Uterus (tissue), 4 donors: ENCODE results near the gene DCHS2. TPM values are rescaled to one million over a fixed set of nuclear protein-coding genes. Genes with fewer than 3 reads are reported as not detected.

Source experiments
- DNase-seq, 2 donors: peaks; one replicate each; pipeline ENCODE4 v3.0.0-alpha.2; 2019 to 2020
- H3K27ac ChIP-seq, 2 donors: fragments of 200-600 bp; sonication (generic); 1 replicate in 1 of 2; 2 replicates in 1 of 2; pipeline ENCODE4 v1.5.1; 2016 to 2018
- H3K27me3 ChIP-seq, 2 donors: fragments of 200-600 bp; sonication (generic); one replicate each; pipeline ENCODE4 v1.5.1; 2018 to 2019; ENCODE audit warnings: control low read depth in 1 of 2
- H3K36me3 ChIP-seq, 2 donors: fragments of 200-600 bp; sonication (generic); one replicate each; pipeline ENCODE4 v1.5.1; 2019; ENCODE audit warnings: control low read depth in 1 of 2
- H3K4me1 ChIP-seq, 2 donors: fragments of 200-600 bp; sonication (generic); one replicate each; pipeline ENCODE4 v1.5.1; 2018 to 2019; ENCODE audit warnings: control low read depth in 1 of 2
- H3K4me3 ChIP-seq, 2 donors: fragments of 200-600 bp; sonication (generic); 1 replicate in 1 of 2; 2 replicates in 1 of 2; pipeline ENCODE4 v1.5.1; 2018 to 2019; ENCODE audit warnings: mild to moderate bottlenecking in 1 of 2
- H3K9me3 ChIP-seq, 2 donors: fragments of 200-600 bp; sonication (generic); one replicate each; pipeline ENCODE4 v1.5.1; 2019; ENCODE audit warnings: control low read depth in 1 of 2
- POLR2A ChIP-seq, 2 donors: fragments of 450-650 bp; IDR thresholded peaks; one replicate each; pipeline ENCODE4 v1.6.1; 2016; ENCODE audit warnings: antibody characterized with exemption in 2 of 2, mild to moderate bottlenecking in 1 of 2, moderate library complexity in 1 of 2
- intact Hi-C: fragments of 100-400 bp; cut with DNase I; formaldehyde crosslinking; loops from one replicate; pipeline ENCODE4 v1.15.1; 2023; ENCODE audit warnings: low total_unique reads
- total RNA-seq, 4 donors: library from RNA; depleted of rRNA in 3 of 4; stranded (reverse); fragments of >200 nt in 3 of 4; gene quantifications; one replicate each; pipeline versions ENCODE4 v1.1.0 to v1.2.4, GENCODE V29; 2014 to 2023
- TF ChIP-seq, protein P1 (sequence below), 4 experiments: fragments of 200-600 bp in 2 of 4; fragments of 450-650 bp in 2 of 4; sonication (generic) in 2 of 4; IDR thresholded peaks; one replicate each; pipeline ENCODE4 v1.5.1; 2016 to 2019; ENCODE audit warnings: antibody characterized with exemption in 4 of 4, mild to moderate bottlenecking in 2 of 4, moderate library complexity in 1 of 4
- donor health status: DM: yes; HTN: yes; CAD: no.

Gene DCHS2
- total RNA-seq, 4 donors from 2014 or later, result 10.6 to 51.4 (median 17.5) TPM

DNA sequence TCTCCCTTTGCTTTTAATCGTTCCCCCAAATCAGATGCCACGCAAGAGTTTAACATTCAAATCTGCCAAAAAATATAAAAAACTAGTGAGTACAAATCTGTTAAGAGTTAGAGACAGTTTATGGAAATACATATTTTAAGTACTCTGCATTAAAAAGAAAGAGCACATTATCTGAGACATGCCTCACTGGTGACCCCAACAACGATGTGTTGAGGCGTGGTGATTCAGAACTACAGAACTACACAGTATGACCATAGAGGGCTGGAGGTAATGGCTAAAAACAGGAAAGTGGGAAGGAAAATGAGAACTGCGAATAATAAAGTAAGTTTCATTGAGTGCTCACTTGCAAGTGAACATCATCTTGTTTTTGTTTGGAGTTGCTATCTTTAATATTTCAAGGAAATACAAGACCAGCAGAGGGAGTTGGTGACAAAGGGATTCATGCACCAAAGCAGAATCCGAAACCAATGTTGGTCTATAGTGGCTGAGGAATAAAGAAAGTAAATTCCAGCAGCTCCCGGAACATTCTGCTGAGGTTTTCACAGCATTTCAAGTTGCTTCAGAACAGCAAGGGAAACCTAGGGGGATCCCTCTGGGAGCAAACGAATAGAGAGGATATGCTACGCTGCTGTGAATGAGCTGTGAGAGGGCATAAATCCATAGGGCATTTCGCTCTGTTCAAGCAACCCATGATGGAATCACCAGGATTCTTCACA lies 92.2 kb downstream of the DCHS2 start:
- intact Hi-C loops, result no loop called here
- no peaks in the 10 kb centered on the region for H3K27me3 ChIP-seq
- peak overlapping the region; percentile 25 to 36 for H3K4me3 ChIP-seq
- H3K9me3 ChIP-seq, result peaks cover 0 to 11% of the 10 kb centered on the region in 2 donors
- no peaks in the 10 kb centered on the region for H3K4me1 ChIP-seq
- H3K27ac ChIP-seq, result peak overlapping the region; percentile 73 to 85
- TF ChIP-seq POLR2A (IDR thresholded peaks at IDR 0.05), result no peak
- TF ChIP-seq, protein P1, sequence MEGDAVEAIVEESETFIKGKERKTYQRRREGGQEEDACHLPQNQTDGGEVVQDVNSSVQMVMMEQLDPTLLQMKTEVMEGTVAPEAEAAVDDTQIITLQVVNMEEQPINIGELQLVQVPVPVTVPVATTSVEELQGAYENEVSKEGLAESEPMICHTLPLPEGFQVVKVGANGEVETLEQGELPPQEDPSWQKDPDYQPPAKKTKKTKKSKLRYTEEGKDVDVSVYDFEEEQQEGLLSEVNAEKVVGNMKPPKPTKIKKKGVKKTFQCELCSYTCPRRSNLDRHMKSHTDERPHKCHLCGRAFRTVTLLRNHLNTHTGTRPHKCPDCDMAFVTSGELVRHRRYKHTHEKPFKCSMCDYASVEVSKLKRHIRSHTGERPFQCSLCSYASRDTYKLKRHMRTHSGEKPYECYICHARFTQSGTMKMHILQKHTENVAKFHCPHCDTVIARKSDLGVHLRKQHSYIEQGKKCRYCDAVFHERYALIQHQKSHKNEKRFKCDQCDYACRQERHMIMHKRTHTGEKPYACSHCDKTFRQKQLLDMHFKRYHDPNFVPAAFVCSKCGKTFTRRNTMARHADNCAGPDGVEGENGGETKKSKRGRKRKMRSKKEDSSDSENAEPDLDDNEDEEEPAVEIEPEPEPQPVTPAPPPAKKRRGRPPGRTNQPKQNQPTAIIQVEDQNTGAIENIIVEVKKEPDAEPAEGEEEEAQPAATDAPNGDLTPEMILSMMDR (IDR thresholded peaks at IDR 0.05), result peak; percentile 66 to 81 (median 68)
- peak; percentile 26 to 50 for DNase-seq
- no peaks in the 10 kb centered on the region for H3K36me3 ChIP-seq

DNA sequence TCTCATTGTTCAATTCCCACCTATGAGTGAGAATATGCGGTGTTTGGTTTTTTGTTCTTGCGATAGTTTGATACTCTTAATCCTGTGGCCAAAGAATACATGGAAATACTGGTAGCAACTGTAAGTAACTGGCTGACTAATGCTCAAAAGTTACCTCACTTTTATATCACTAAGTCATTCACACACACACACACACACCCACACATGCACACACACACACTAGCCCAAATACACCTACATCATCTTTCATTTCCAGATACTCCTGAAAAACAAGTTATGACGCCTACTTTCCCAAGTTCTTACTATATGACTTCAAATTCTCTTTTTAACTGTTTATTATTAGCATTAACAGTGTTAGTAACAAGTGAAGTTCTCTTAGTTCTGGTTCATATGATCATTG lies 101.3 kb downstream of the DCHS2 start:
- no peak for TF ChIP-seq POLR2A (IDR thresholded peaks at IDR 0.05)
- TF ChIP-seq, protein P1 (IDR thresholded peaks at IDR 0.05), result no peak
- no peaks in the 10 kb centered on the region for H3K27me3 ChIP-seq
- no peaks in the 10 kb centered on the region for H3K36me3 ChIP-seq
- H3K4me1 ChIP-seq, result no peaks in the 10 kb centered on the region
- intact Hi-C loops, result no loop called here
- H3K9me3 ChIP-seq, result no peaks in the 10 kb centered on the region
- H3K27ac ChIP-seq, result no peak overlapping the region
- no peak for DNase-seq
- no peak overlapping the region for H3K4me3 ChIP-seq

DNA sequence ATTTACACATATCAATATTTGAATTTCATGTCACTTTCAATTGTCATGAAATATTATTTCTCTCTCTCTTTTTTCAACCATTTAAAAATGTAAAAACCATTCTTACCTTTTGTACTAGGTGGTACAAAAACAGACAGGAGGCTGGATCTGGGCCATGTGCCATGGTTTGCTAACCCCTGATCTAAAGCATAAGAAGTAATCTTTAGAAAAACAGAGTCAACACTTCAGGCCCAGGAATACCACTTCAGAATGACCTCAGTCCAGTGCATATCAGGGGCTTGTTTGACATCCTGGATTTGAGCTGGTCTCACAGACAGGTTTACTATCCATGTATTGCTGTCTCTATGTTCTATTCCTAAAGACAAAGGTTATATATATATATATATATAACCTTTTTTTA lies 102.5 kb downstream of the DCHS2 start:
- no peak overlapping the region for H3K27ac ChIP-seq
- no peaks in the 10 kb centered on the region for H3K36me3 ChIP-seq
- no peak overlapping the region for H3K4me3 ChIP-seq

DNA sequence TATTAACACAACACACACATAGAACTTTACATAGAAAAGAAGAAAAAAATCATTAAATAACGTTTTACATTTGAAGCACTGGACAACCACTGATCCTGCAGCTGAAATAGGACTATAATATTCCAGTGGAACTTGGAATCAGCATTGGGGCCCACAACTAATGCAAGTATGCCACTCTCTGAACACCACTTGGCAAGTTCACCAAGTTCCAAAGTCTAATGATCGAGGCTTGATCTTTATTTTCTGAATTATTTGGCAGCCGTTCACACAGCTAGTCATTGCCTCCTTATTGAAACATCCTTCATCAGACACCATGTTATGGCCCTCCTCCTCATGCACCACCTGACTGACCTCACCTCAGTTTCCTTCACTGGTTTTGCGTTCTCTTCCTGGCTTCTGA lies 107.6 kb downstream of the DCHS2 start:
- Histone ChIP-seq H3K4me1 (no peaks in the 10 kb centered on the region), H3K27ac (no peak overlapping the region), H3K4me3 (no peak overlapping the region), H3K9me3 (no peaks in the 10 kb centered on the region), H3K36me3 (no peaks in the 10 kb centered on the region), H3K27me3 (no peaks in the 10 kb centered on the region)
- TF ChIP-seq, protein P1 (IDR thresholded peaks at IDR 0.05), result no peak
- TF ChIP-seq POLR2A (IDR thresholded peaks at IDR 0.05), result no peak
- no peak for DNase-seq
- intact Hi-C loops, result no loop called here

More for the DNA sequence above, 102.5 kb downstream of the DCHS2 start:
- no peak for TF ChIP-seq POLR2A (IDR thresholded peaks at IDR 0.05)
- TF ChIP-seq, protein P1 (IDR thresholded peaks at IDR 0.05), result no peak
- Histone ChIP-seq H3K27me3 (no peaks in the 10 kb centered on the region), H3K4me1 (no peaks in the 10 kb centered on the region), H3K9me3 (no peaks in the 10 kb centered on the region)
- no peak for DNase-seq
- intact Hi-C loops, result no loop called here

DNA sequence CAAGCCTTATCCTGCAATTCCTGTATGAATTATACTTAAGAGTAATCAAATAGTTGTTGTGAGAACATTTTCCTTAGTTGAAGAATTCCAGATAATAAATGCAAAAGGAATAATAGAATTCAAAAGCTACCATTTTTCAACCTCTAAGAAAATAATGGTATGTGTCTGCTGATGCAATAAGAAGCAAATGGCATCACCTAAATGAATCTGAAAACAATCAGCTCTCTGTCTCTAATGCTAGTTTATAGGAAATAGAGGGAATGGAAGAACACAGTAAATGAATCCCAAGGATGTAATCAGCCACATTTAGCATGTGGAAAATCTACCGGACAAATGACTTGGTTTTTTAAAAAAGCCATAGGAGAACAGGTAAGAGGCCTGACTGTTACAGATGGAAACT lies 115.1 kb downstream of the DCHS2 start:
- TF ChIP-seq, protein P1 (IDR thresholded peaks at IDR 0.05), result no peak
- no peak for TF ChIP-seq POLR2A (IDR thresholded peaks at IDR 0.05)
- intact Hi-C loops, result no loop called here
- Histone ChIP-seq H3K36me3 (no peaks in the 10 kb centered on the region), H3K9me3 (no peaks in the 10 kb centered on the region), H3K27ac (no peak overlapping the region), H3K27me3 (no peaks in the 10 kb centered on the region), H3K4me3 (no peak overlapping the region), H3K4me1 (no peaks in the 10 kb centered on the region)
- DNase-seq, result no peak
